ENCODE data around the gene MROH2A.

GRCh38 chr2:233852056-233852455 lies 73.9 kb downstream of the MROH2A start:
- TF ChIP-seq, protein P1, sequence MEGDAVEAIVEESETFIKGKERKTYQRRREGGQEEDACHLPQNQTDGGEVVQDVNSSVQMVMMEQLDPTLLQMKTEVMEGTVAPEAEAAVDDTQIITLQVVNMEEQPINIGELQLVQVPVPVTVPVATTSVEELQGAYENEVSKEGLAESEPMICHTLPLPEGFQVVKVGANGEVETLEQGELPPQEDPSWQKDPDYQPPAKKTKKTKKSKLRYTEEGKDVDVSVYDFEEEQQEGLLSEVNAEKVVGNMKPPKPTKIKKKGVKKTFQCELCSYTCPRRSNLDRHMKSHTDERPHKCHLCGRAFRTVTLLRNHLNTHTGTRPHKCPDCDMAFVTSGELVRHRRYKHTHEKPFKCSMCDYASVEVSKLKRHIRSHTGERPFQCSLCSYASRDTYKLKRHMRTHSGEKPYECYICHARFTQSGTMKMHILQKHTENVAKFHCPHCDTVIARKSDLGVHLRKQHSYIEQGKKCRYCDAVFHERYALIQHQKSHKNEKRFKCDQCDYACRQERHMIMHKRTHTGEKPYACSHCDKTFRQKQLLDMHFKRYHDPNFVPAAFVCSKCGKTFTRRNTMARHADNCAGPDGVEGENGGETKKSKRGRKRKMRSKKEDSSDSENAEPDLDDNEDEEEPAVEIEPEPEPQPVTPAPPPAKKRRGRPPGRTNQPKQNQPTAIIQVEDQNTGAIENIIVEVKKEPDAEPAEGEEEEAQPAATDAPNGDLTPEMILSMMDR (IDR thresholded peaks at IDR 0.05) = no peak
- TF ChIP-seq POLR2A (IDR thresholded peaks at IDR 0.05) = no peak
